Activated T-cell treated with anti-CD3 and anti-CD28 coated beads for 48 hours (primary cell): ENCODE measurements around the gene KLF16.
A peak's percentile ranks its signal among the peaks of the same experiment; 100 is the strongest.
"Not testable (repeated sequence)": the region's sequence is repeated elsewhere in the genome, so short reads cannot be mapped to it uniquely, and the experiment has no call there.

Experiments
- DNase-seq: peaks from one replicate; pipeline ENCODE4 v3.0.0-alpha.2; 2020; ENCODE audit warnings: low read depth

KLF16 gene

DNA sequence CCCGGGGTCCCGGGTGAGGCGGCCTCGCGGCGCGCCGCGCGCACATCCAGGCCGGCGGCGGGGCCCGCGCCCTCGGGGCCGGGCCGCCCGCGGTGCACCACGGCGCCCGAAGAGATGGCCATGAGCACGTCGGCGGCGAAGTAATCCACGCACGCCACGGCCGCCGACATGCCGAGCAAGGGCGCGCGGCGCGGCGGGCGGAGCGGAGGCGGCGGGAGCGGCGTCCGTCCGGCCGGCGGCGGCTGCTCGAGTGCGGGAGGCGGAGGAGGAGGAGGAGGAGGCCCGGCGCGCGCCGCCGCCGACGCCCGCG lies at the start of gene KLF16:
TSS of gene KLF16 (minus strand) at position 252 of the 310 bp plus-strand sequence. CDS start at position 170, 82 bp downstream.
- no peak for DNase-seq

- no peak for DNase-seq
These were observed 49.6 kb upstream of the KLF16 start for GRCh38 chr19:1912760-1913505.

- no peak for DNase-seq
These were observed 48.6 kb upstream of the KLF16 start for GRCh38 chr19:1911995-1912394.

DNA sequence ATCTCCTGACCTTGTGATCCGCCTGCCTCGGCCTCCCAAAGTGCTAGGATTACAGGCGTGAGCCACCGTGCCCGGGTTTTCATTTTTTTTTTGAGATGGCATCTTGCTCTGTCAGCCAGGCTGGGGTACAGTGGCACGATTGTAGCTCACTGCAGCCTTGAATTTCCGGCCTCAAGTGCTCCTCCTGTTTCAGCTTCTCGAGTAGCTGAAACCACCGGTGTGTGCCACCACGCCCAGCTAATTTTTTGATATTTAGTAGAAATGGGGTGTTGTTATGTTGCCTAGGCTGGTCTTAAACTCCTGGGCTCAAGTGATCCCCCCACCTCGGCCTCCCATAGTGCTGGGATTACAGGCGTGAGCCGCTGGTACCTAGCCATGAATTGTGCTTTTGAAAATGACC lies 47.7 kb upstream of the KLF16 start:
- no peak for DNase-seq

- no peak for DNase-seq
These were observed 46.8 kb upstream of the KLF16 start for GRCh38 chr19:1910177-1910576.

DNA sequence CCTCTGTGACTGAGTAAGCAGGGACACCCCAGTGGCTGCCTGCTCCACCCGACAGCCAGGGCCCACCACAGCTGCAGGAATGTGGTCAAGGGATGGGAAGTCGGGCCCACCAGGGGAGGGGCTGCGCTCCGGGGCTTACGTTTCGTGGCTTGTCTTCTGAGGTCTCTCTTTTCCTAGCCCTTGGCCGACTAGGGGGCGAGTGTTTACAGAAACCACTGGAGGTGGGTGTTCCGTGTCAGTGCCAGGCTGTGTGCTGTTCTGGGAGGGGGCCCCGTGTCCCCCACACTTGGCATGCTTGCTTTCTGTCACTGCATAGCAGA lies 46.3 kb upstream of the KLF16 start:
- no peak for DNase-seq

DNA sequence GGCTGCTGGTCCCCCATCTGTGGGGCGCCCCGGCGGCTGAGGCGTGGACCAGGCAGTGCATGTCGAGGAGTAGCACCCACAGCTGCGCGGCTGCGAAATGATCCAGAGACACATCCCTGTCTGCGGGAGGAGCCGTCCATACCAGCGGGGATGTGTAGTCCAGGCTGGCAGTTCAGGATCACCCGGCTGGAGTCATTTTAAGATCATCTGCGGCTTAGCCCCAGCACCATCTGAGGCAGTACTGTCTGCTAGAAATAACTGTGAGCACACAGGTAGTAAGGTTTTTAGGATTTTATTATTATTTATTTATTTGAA lies 44.9 kb upstream of the KLF16 start:
- DNase-seq, result no peak

- DNase-seq, result no peak
These were observed 44.4 kb upstream of the KLF16 start for GRCh38 chr19:1907563-1908363.

GRCh38 chr19:1906985-1907562 lies 43.7 kb upstream of the KLF16 start:
- DNase-seq, result no peak

- no peak for DNase-seq
These were observed 42.5 kb upstream of the KLF16 start for GRCh38 chr19:1905863-1906375.

- DNase-seq, result peak; percentile 98
These were observed 41.9 kb upstream of the KLF16 start, which contains the start of the genes ADAT3 and SCAMP4 for GRCh38 chr19:1905110-1905862. Gene ADAT3, plus strand, starts transcription at chr19:1905399. Its CDS starts 6,649 bp downstream, at chr19:1912048. Gene SCAMP4, plus strand, starts transcription at chr19:1905399. Its CDS starts 9,621 bp downstream, at chr19:1915020.

DNA sequence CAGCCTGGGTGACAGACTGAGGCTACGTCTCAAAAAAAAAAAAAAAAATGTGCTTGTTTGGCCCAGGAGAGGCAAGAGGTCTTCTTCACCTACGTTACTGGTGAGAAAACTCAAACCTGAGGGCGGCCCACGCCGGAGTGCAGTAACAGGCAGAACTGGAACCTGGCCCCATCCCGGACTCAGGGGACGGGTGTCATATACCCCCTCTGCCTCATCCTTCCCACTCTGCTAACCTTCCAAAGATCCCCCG lies 41.4 kb upstream of the KLF16 start:
- no peak for DNase-seq

GRCh38 chr19:1902923-1903322 lies 39.5 kb upstream of the KLF16 start:
- no peak for DNase-seq

GRCh38 chr19:1901940-1902404 lies 38.6 kb upstream of the KLF16 start:
- DNase-seq, result no peak

- no peak for DNase-seq
These were observed 33.1 kb upstream of the KLF16 start for GRCh38 chr19:1896508-1896907.

GRCh38 chr19:1893791-1894190 lies 30.4 kb upstream of the KLF16 start:
- DNase-seq, result no peak

GRCh38 chr19:1889907-1890306 lies 26.5 kb upstream of the KLF16 start:
- no peak for DNase-seq

DNA sequence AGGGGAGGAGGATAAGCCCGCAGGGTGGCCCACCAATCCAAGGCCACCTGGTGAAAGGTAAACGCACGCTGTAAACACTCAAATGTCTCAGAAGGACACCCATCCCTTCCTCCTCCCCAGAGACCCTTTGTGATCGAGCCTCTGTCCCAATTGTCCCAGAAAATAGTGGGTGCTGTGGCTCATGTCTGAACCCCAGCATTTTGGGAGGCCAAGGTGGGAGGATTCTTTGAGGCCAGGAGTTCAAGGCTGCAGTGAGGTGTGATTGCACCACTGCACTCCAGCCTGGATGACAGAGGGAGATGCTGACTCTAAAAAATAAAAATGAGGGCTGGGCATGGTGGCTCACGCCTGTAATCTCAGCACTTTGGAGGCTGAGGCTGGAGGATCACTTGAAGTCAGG lies 25.0 kb upstream of the KLF16 start:
- DNase-seq, result no peak

DNA sequence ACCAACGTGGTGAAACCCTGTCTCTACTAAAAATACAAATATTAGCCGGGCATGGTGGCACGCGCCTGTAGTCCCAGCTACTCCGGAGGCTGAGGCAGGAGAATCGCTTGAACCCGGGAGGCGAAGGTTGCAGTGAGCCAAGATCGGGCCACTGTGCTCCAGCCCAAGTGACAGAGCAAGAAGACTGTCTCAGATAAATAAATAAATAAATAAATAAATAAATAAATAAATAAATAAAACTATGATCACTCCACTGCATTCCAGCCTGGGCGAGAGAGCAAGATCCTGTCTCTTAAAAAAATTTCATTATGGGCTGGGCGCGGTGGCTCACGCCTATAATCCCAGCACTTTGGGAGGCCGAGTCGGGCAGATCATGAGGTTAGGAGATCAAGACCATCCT lies 23.0 kb upstream of the KLF16 start:
- not testable (repeated sequence) for DNase-seq

GRCh38 chr19:1885398-1886119 lies 22.2 kb upstream of the KLF16 start, which contains the start of gene ABHD17A:
Gene ABHD17A, minus strand, starts transcription at chr19:1885496. Its CDS starts 3,930 bp downstream, at chr19:1881566.
- peak; percentile 96 for DNase-seq

- no peak for DNase-seq
These were observed 21.4 kb upstream of the KLF16 start for GRCh38 chr19:1884719-1885334.
